Stimulated activated CD4-positive, alpha-beta T cell treated with anti-CD3 and anti-CD28 coated beads, TNF-alpha, amount 100 ng/mL, for 4 hours (primary cell): Measurements from ENCODE around the gene TMEM258.

Experiments used
- DNase-seq, 3 experiments: peaks; one replicate each; pipeline ENCODE4 v3.0.0-alpha.2; 2020; ENCODE audit warnings: low read depth in 3 of 3

TMEM258 gene

DNA sequence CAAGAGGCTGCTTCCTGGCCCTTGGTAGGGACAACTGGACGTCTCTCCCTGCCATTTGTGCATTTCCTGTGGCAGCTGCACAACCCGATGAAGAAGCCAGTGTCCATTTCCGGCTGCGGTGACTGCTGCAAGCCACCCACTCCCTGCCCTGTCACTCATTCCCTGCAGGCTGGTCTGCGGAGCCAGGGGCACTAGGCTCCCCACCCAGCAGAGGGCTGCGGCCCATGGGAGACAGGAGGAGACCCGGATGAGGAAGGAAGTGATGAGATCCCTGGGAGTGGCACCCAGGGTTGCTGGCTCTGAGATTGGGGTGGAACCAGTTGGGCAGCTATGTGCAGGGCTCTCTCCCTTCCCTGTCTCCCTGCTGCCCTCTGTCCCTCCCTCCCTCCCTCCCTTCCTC is 50.0 kb downstream of the TMEM258 start:
- DNase-seq = no peak

DNA sequence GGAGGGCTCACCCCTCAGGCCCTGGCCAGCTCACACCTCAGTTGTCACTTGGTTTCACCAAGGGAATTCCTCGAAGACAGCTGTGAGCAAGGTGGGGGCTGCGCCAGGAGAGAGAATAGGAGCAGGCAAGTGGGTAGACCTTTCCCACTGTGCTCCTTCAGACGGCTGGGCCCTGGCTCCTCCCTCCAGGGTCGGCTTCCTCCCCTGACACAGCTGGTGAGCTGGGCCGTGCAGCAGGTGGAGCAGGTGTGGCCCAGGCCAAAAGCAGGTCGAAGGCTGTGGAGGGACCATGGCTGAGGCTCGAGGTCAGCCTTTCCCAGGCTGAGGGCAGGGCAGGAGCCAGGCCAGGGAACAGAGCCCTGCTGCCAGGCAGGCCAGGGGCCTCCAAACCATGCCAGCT is 52.4 kb downstream of the TMEM258 start:
- no peak for DNase-seq

DNA sequence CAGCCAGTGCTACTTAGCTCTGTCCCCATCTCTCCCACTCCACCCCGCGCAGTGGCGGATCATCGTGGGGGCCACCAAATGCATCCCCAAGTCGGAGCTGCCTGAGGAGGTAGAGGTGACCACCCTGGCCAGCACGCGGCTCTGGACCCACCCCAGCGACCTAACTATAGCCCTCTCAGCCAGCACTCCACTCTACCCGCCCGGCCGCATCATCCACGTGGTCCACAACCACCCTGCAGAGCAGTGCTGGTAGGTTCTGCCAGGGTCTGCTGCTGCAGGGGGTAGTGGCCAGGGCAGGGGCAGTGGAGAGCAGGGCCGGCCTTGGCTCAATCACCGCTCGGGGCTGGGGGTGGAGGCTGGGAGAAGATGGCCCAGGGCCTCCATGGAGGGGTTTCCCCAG is 53.0 kb downstream of the TMEM258 start:
- no peak for DNase-seq
